Fibroblast of lung (primary cell): Measurements from ENCODE around the gene SOX10. TPM values are rescaled to one million over a fixed set of nuclear protein-coding genes. Genes with fewer than 3 reads are reported as not detected.

Experiments
- DNase-seq, 2 donors: peaks; one replicate each; pipeline versions ENCODE4 v3.0.0 to v3.0.0-alpha.2; 2010; ENCODE audit warnings: low read depth in 2 of 2
- H2AFZ ChIP-seq: 2 replicates; pipeline ENCODE4 v1.5.1; 2012; ENCODE audit warnings: low read length, control low read depth, inconsistent platforms
- H3K27ac ChIP-seq: 2 replicates; pipeline ENCODE4 v1.5.1; 2011; ENCODE audit warnings: low read length, control low read depth; ENCODE audit not compliant: insufficient read depth
- H3K27me3 ChIP-seq: 2 replicates; pipeline ENCODE4 v1.5.1; 2011; ENCODE audit warnings: mild to moderate bottlenecking, low read length; ENCODE audit not compliant: control insufficient read depth, insufficient read depth
- H3K36me3 ChIP-seq: 2 replicates; pipeline ENCODE4 v1.5.1; 2011; ENCODE audit warnings: low read length; ENCODE audit not compliant: control insufficient read depth, insufficient read depth
- H3K4me1 ChIP-seq: 2 replicates; pipeline ENCODE4 v1.5.1; 2011; ENCODE audit warnings: low read length; ENCODE audit not compliant: control insufficient read depth, insufficient read depth; ENCODE audit errors: extremely low read depth
- H3K4me2 ChIP-seq: 2 replicates; pipeline ENCODE4 v1.5.1; 2011; ENCODE audit warnings: low read length, control low read depth; ENCODE audit not compliant: insufficient read depth; ENCODE audit errors: extremely low read depth
- H3K4me3 ChIP-seq, 4 experiments: fragments of 200-600 bp in 1 of 4; sonication (generic) in 1 of 4; replicated peaks in 1 of 4; 2 replicates each; pipeline ENCODE4 v1.5.1; 2011 to 2016; ENCODE audit warnings: low read length in 4 of 4, low read depth in 3 of 4, mild to moderate bottlenecking in 3 of 4, control low read depth in 2 of 4, inconsistent platforms in 1 of 4, mixed read lengths in 1 of 4; ENCODE audit not compliant: insufficient read depth in 1 of 4; ENCODE audit errors: control extremely low read depth in 1 of 4
- H3K79me2 ChIP-seq: 2 replicates; pipeline ENCODE4 v1.5.1; 2012; ENCODE audit warnings: mild to moderate bottlenecking, low read length, inconsistent platforms; ENCODE audit not compliant: control insufficient read depth, insufficient read depth
- H3K9ac ChIP-seq: 2 replicates; pipeline ENCODE4 v1.5.1; 2011; ENCODE audit warnings: mild to moderate bottlenecking, low read length, control low read depth; ENCODE audit not compliant: insufficient read depth
- H3K9me3 ChIP-seq: 2 replicates; pipeline ENCODE4 v1.5.1; 2012; ENCODE audit warnings: low read depth, low read length; ENCODE audit not compliant: control insufficient read depth, insufficient read depth
- H4K20me1 ChIP-seq: 2 replicates; pipeline ENCODE4 v1.5.1; 2011; ENCODE audit warnings: low read length; ENCODE audit not compliant: control insufficient read depth, insufficient read depth; ENCODE audit errors: extremely low read depth
- EZH2 ChIP-seq: IDR thresholded peaks from 2 replicates; pipeline ENCODE4 v1.5.1; 2012; ENCODE audit warnings: low read length, control low read depth, mild to moderate bottlenecking; ENCODE audit errors: missing control alignments
- polyA plus RNA-seq, 2 donors: library from polyadenylated mRNA; depleted of rRNA in 1 of 2; stranded (reverse) in 1 of 2; unstranded in 1 of 2; fragments of >200 nt; gene quantifications; 2 replicates each; pipeline ENCODE4 v1.2.1, GENCODE V29; 2011 to 2012; ENCODE audit warnings: missing spikeins in 1 of 2
- total RNA-seq: library from RNA; depleted of rRNA; stranded (reverse); fragments of >200 nt; gene quantifications from 2 replicates; pipeline ENCODE4 v1.2.1, GENCODE V29; 2014
- TF ChIP-seq, protein P1 (sequence below), 2 donors: IDR thresholded peaks in 1 of 2; conservative IDR thresholded peaks in 1 of 2; 1 replicate in 1 of 2; 2 replicates in 1 of 2; pipeline ENCODE4 v1.5.1; 2011 to 2012; ENCODE audit warnings: low read length in 2 of 2, control low read depth in 1 of 2, inconsistent platforms in 1 of 2, low read depth in 1 of 2, mild to moderate bottlenecking in 1 of 2

The SOX10 gene
- total and polyA plus RNA-seq, 2 donors (not counting 1 experiment from before 2014, with no cell fraction given), result not detected

GRCh38 chr22:38017939-38018885 is 33.9 kb upstream of the SOX10 start:
- H3K9me3 ChIP-seq, result no peaks in the 10 kb centered on the region
- no peak overlapping the region for H3K27ac ChIP-seq
- no peak overlapping the region for H2AFZ ChIP-seq
- no peak overlapping the region for H3K4me3 ChIP-seq
- no peaks in the 10 kb centered on the region for H3K27me3 ChIP-seq
- no peaks in the 10 kb centered on the region for H4K20me1 ChIP-seq
- no peak for DNase-seq
- no peaks in the 10 kb centered on the region for H3K36me3 ChIP-seq
- H3K4me1 ChIP-seq, result peaks cover 4% of the 10 kb centered on the region
- no peak overlapping the region for H3K9ac ChIP-seq
- no peaks in the 10 kb centered on the region for H3K79me2 ChIP-seq
- no peak for TF ChIP-seq EZH2
- TF ChIP-seq, protein P1, sequence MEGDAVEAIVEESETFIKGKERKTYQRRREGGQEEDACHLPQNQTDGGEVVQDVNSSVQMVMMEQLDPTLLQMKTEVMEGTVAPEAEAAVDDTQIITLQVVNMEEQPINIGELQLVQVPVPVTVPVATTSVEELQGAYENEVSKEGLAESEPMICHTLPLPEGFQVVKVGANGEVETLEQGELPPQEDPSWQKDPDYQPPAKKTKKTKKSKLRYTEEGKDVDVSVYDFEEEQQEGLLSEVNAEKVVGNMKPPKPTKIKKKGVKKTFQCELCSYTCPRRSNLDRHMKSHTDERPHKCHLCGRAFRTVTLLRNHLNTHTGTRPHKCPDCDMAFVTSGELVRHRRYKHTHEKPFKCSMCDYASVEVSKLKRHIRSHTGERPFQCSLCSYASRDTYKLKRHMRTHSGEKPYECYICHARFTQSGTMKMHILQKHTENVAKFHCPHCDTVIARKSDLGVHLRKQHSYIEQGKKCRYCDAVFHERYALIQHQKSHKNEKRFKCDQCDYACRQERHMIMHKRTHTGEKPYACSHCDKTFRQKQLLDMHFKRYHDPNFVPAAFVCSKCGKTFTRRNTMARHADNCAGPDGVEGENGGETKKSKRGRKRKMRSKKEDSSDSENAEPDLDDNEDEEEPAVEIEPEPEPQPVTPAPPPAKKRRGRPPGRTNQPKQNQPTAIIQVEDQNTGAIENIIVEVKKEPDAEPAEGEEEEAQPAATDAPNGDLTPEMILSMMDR (conservative IDR thresholded peaks at IDR 0.05 in 1 of 2, IDR thresholded peaks at IDR 0.05 in 1 of 2; ENCODE audit: low read depth in 1 of 2, low read length in 2 of 2), result no peak
- H3K4me2 ChIP-seq, result no peak overlapping the region

GRCh38 chr22:38017272-38017920 is 33.0 kb upstream of the SOX10 start:
- no peak overlapping the region for H3K4me3 ChIP-seq
- no peaks in the 10 kb centered on the region for H3K27me3 ChIP-seq
- no peaks in the 10 kb centered on the region for H3K9me3 ChIP-seq
- H3K4me1 ChIP-seq, result peaks cover 4% of the 10 kb centered on the region
- H4K20me1 ChIP-seq, result no peaks in the 10 kb centered on the region
- DNase-seq, result peak; percentile 54
- H3K36me3 ChIP-seq, result no peaks in the 10 kb centered on the region
- no peak overlapping the region for H2AFZ ChIP-seq
- H3K9ac ChIP-seq, result no peak overlapping the region
- TF ChIP-seq EZH2, result no peak
- TF ChIP-seq, protein P1 (conservative IDR thresholded peaks at IDR 0.05 in 1 of 2, IDR thresholded peaks at IDR 0.05 in 1 of 2; ENCODE audit: low read depth in 1 of 2, low read length in 2 of 2), result no peak
- no peaks in the 10 kb centered on the region for H3K79me2 ChIP-seq
- no peak overlapping the region for H3K4me2 ChIP-seq
- no peak overlapping the region for H3K27ac ChIP-seq
